GM12878 (cell line): ENCODE measurements around the gene FETUB. TPM values are rescaled to one million over a fixed set of nuclear protein-coding genes. Genes with fewer than 3 reads are reported as not detected.

Experiments used
- ATAC-seq: fragments of 200-7000 bp; cut with Tn5 transposase; 3 replicates; pipeline ENCODE4 v1.9.1; 2020; ENCODE audit warnings: mild to moderate bottlenecking, moderate library complexity
- BruUV-seq: library from RNA; stranded (reverse); fragments of 400-500 nt; replicated peaks from 2 replicates; lab custom pipeline; 2021; lab: Mats Ljungman, UMichigan
- CTCF ChIA-PET: fragments of 300-600 bp; sonication (Branson Sonifier 250); formaldehyde crosslinking; extraction: SDS; loops from one replicate; lab custom pipeline; 2021; ENCODE audit warnings: inconsistent platforms; lab: Yijun Ruan, JAX
- POLR2A ChIA-PET: fragments of 350-600 bp; formaldehyde crosslinking; extraction: SDS; loops from one replicate; lab custom pipeline; 2021; ENCODE audit warnings: inconsistent platforms; lab: Charles Lee
- RAD21 ChIA-PET: fragments of 300-600 bp; sonication (Branson Sonifier 250); formaldehyde crosslinking; loops from one replicate; lab custom pipeline; 2023; ENCODE audit warnings: antibody characterized with exemption; ENCODE audit not compliant: unreplicated experiment; lab: Charles Lee
- SMC1A ChIA-PET: fragments of 300-600 bp; sonication (Branson Sonifier 250); formaldehyde crosslinking; loops from one replicate; lab custom pipeline; 2023; ENCODE audit not compliant: unreplicated experiment, uncharacterized antibody; lab: Charles Lee
- DNase-seq: peaks from one replicate; pipeline ENCODE4 v3.0.0-alpha.2; 2011; ENCODE audit warnings: low read depth, low spot score
- FAIRE-seq: peaks from 3 replicates; lab custom pipeline; 2011; peaks lifted over from hg19 to GRCh38; lab: Jason Lieb, UNC
- H2AFZ ChIP-seq: 2 replicates; pipeline ENCODE4 v1.6.0; 2011; ENCODE audit warnings: low read depth, low read length, control low read depth; ENCODE audit not compliant: control insufficient read depth
- H3K27ac ChIP-seq: 2 replicates; pipeline ENCODE4 v1.5.1; 2011; ENCODE audit warnings: control low read depth; ENCODE audit not compliant: control insufficient read depth, insufficient read depth
- H3K27me3 ChIP-seq, 2 experiments: replicated peaks in 1 of 2; 2 replicates each; pipeline versions ENCODE4 v1.6.0 to v1.6.1; 2011; ENCODE audit warnings: low read length in 1 of 2; ENCODE audit not compliant: control insufficient read depth in 2 of 2, insufficient read depth in 2 of 2
- H3K36me3 ChIP-seq, 2 experiments: 2 replicates each; pipeline ENCODE4 v1.5.1; 2011; ENCODE audit warnings: low read length in 1 of 2; ENCODE audit not compliant: control insufficient read depth in 2 of 2, insufficient read depth in 2 of 2
- H3K4me1 ChIP-seq: 2 replicates; pipeline ENCODE4 v1.6.1; 2011; ENCODE audit warnings: mild to moderate bottlenecking, low read length, moderate library complexity, mixed read lengths; ENCODE audit not compliant: control insufficient read depth, insufficient read depth
- H3K4me2 ChIP-seq: 2 replicates; pipeline ENCODE4 v1.6.0; 2011; ENCODE audit warnings: control low read depth; ENCODE audit not compliant: control insufficient read depth, insufficient read depth
- H3K4me3 ChIP-seq: fragments of 200-600 bp; sonication (generic); 2 replicates; pipeline ENCODE4 v1.5.1; 2016
- H3K79me2 ChIP-seq: 2 replicates; pipeline ENCODE4 v1.6.0; 2011; ENCODE audit warnings: low read length; ENCODE audit not compliant: control insufficient read depth, insufficient read depth
- H3K9ac ChIP-seq: 2 replicates; pipeline ENCODE4 v1.8.0; 2011; ENCODE audit warnings: low read length, control low read depth, mixed read lengths; ENCODE audit not compliant: control insufficient read depth, insufficient read depth
- H3K9me3 ChIP-seq: replicated peaks from 3 replicates; pipeline ENCODE4 v1.5.1; 2011; ENCODE audit warnings: mild to moderate bottlenecking, low read length; ENCODE audit not compliant: control insufficient read depth, insufficient read depth
- H4K20me1 ChIP-seq: 2 replicates; pipeline ENCODE4 v1.6.0; 2011; ENCODE audit not compliant: control insufficient read depth, insufficient read depth
- BACH1 ChIP-seq: fragments of 450-650 bp; IDR thresholded peaks from 2 replicates; pipeline ENCODE4 v1.6.1; 2017; ENCODE audit warnings: mild to moderate bottlenecking, borderline replicate concordance
- BCL11A ChIP-seq: IDR thresholded peaks from 2 replicates; pipeline ENCODE4 v1.6.1; 2011; ENCODE audit warnings: low read depth, low read length
- CEBPB ChIP-seq, 2 experiments: fragments of 150-350 bp in 1 of 2; IDR thresholded peaks; 2 replicates each; pipeline ENCODE4 v1.6.1; 2012 to 2014; ENCODE audit warnings: low read depth in 2 of 2, low read length in 2 of 2, borderline replicate concordance in 1 of 2, inconsistent platforms in 1 of 2
- E2F4 ChIP-seq: IDR thresholded peaks from 2 replicates; pipeline ENCODE4 v1.6.1; 2012; ENCODE audit warnings: low read depth, low read length, improper control_type of control experiment
- EZH2 ChIP-seq: IDR thresholded peaks from 2 replicates; pipeline ENCODE4 v1.6.1; 2012; ENCODE audit warnings: low read depth, mild to moderate bottlenecking, control low read depth, inconsistent platforms, low read length, borderline replicate concordance; ENCODE audit not compliant: control insufficient read depth
- FOXM1 ChIP-seq: IDR thresholded peaks from 2 replicates; pipeline ENCODE4 v1.6.1; 2012; ENCODE audit warnings: low read depth, mild to moderate bottlenecking, inconsistent platforms, low read length, moderate library complexity
- HCFC1 ChIP-seq: fragments of 150-350 bp; IDR thresholded peaks from 2 replicates; pipeline ENCODE4 v1.6.1; 2014; ENCODE audit warnings: low read length
- KAT2A ChIP-seq: conservative IDR thresholded peaks from 2 replicates; pipeline ENCODE4 v1.6.1; 2011; ENCODE audit warnings: low read depth, low read length; ENCODE audit not compliant: control insufficient read depth
- MLLT1 ChIP-seq: fragments of 450-650 bp; IDR thresholded peaks from 2 replicates; pipeline ENCODE4 v1.6.1; 2016; ENCODE audit warnings: mild to moderate bottlenecking
- PAX8 ChIP-seq: fragments of 450-650 bp; IDR thresholded peaks from 2 replicates; pipeline ENCODE4 v1.6.1; 2017; ENCODE audit warnings: mild to moderate bottlenecking, moderate library complexity
- SIX5 ChIP-seq: IDR thresholded peaks from 2 replicates; pipeline ENCODE4 v1.6.1; 2011; ENCODE audit warnings: mild to moderate bottlenecking, low read depth, low read length, moderate library complexity; ENCODE audit not compliant: severe bottlenecking
- ZBTB33 ChIP-seq: fragments of 450-650 bp; IDR thresholded peaks from 2 replicates; pipeline ENCODE4 v1.6.1; 2017; ENCODE audit warnings: mild to moderate bottlenecking
- WGBS: methylation state at CpG from one replicate; pipeline ENCODE4 v1.1.6; 2016; ENCODE audit warnings: low lambda C conversion rate; ENCODE audit not compliant: insufficient replicate concordance, insufficient coverage; ENCODE audit errors: missing lambda C conversion rate; 5-methylcytosine and 5-hydroxymethylcytosine counted together
- in situ Hi-C: fragments of 300-500 bp; cut with MboI; formaldehyde crosslinking; loops from 9 replicates; pipeline ENCODE4 v1.14.3; 2018; ENCODE audit warnings: mixed read lengths
- intact Hi-C: fragments of 100-400 bp; cut with micrococcal nuclease; formaldehyde crosslinking; loops from one replicate; pipeline ENCODE4 v1.14.2; 2022; ENCODE audit not compliant: unreplicated experiment
- polyA plus RNA-seq, 11 experiments: library from polyadenylated mRNA; depleted of rRNA in 4 of 11; unstranded in 6 of 11; stranded (reverse) in 5 of 11; fragments of >200 nt; fragmentation: Nextera tagmentation in 4 of 11; fragmentation: Illumina TruSeq in 1 of 11; extraction: Ambion mirVana in 4 of 11; extraction: Trizol in 1 of 11; gene quantifications; 1 replicate in 1 of 11; 2 replicates in 10 of 11; pipeline versions ENCODE4 v1.2.1 to v1.2.3, GENCODE V29; 2011 to 2016; ENCODE audit warnings: inconsistent platforms in 2 of 11, missing spikeins in 2 of 11, low read depth in 1 of 11
- total RNA-seq, 4 experiments: library from RNA; depleted of rRNA in 3 of 4; stranded (reverse); fragments of >200 nt in 3 of 4; fragmentation: Illumina TruSeq in 1 of 4; extraction: Trizol in 1 of 4; gene quantifications; 2 replicates each; pipeline versions ENCODE4 v1.2.1 to v1.2.3, GENCODE V29; 2013 to 2021

The FETUB gene
- total and polyA plus RNA-seq, 10 of the 15 experiments (the other 5 are each of a cell fraction or from before 2014, with no cell fraction given): not detected

DNA sequence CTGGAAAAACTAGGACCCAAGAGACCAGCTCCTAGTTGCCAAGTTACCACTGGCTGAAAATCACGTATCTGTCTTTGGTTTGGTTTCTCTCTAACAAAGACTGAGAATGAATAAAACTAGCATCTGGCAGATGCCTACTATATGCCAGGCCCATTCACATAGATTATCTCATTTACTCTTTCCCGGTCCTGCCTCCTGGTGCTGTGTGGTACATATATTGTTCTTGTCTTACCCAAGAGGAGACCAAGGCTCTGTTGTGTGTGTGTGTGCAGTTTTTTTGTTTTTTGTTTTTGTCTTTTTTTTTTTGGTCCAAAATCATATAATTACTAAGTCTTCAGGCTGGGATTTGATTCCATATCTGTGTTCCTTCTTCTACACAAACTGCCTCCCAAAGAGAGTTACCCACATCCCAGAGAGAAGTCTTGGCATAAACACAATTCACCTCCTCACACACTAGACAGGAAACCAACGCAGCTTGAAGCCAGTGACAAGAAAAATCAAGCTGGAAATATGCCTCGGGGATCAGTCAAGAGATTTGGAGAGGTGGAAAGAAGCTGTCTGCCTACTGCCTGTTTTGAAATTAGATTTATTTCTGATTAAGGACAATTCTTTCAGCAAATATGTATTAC, 26.4 kb upstream of the FETUB start:
- ChIA-PET SMC1A (interaction anchor here (0.6 to 5.7 kb wide), 20 partner anchors 10 to 670 kb away, joined by 3 to 38 read pairs (median 4); no protein-coding TSS in a partner anchor), CTCF (interaction anchor here (0.5 to 7.7 kb wide), 33 partner anchors 10 to 634 kb away, joined by 3 to 183 read pairs (median 5); partner anchors contain the start of genes DNAJB11 and EIF4A2), RAD21 (interaction anchor here (2.0 to 4.6 kb wide), 3 partner anchors 73 to 208 kb away, joined by 5 to 45 read pairs (median 41); no protein-coding TSS in a partner anchor), POLR2A (no interaction called here)
- no peak overlapping the region for H3K27ac ChIP-seq
- FAIRE-seq: no peak
- H3K36me3 ChIP-seq: no peaks in the 10 kb centered on the region
- ATAC-seq: no peak
- intact Hi-C loops (loop anchor here (10.0 kb wide), 1 partner anchor 551 kb away; no protein-coding TSS in a partner anchor), in situ Hi-C loops (no loop called here)
- no peaks in the 10 kb centered on the region for H3K9me3 ChIP-seq
- 35% methylated on average over 4 of the region's 4 CpGs for WGBS
- H2AFZ ChIP-seq: no peak overlapping the region
- no peaks in the 10 kb centered on the region for H3K79me2 ChIP-seq
- no peak overlapping the region for H3K9ac ChIP-seq
- TF ChIP-seq FOXM1 (no peak), BCL11A (no peak), HCFC1 (no peak), BACH1 (no peak), PAX8 (no peak), SIX5 (no peak), EZH2 (no peak), ZBTB33 (no peak), CEBPB (IDR thresholded peaks at IDR 0.05; ENCODE audit: borderline replicate concordance in 1 of 2, low read depth in 2 of 2, low read length in 2 of 2) (no peak), E2F4 (no peak), MLLT1 (no peak), KAT2A (no peak)
- BruUV-seq: no TSS peak
- peaks cover 2 to 3% of the 10 kb centered on the region in 2 experiments; a peak in 3 of 4 replicates for H3K27me3 ChIP-seq
- no peak overlapping the region for H3K4me3 ChIP-seq
- peaks cover 7% of the 10 kb centered on the region for H3K4me1 ChIP-seq
- no peak overlapping the region for H3K4me2 ChIP-seq
- H4K20me1 ChIP-seq: no peaks in the 10 kb centered on the region
- DNase-seq: no peak
